Pons (tissue), 1 donor: Measurements from ENCODE around the gene COG2.
"Not testable (repeated sequence)": the region's sequence is repeated elsewhere in the genome, so short reads cannot be mapped to it uniquely, and the experiment has no call there.

Source experiments
- DNase-seq: peaks from one replicate; pipeline ENCODE4 v3.0.0-alpha.2; 2016; ENCODE audit warnings: low spot score

Gene COG2

DNA sequence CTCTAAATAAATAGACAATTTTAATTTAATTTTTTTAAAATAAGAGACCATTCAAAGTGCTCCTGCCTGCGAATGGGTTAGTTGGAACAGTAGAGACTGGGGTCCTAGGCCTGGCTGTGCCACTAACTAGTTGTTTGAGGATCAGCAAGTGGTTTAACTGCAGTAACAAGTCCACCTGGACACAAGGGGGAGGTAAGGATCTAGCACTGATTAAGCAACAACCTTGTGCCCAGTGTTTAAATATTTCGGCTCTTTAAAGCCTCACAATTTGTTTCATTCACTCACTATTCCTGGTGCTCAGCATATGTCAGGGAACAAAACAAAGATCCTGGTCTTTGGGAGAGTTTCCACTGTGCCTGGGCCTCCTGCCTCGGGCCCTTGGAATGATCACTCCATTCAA, 73.2 kb downstream of the COG2 start:
- no peak for DNase-seq

DNA sequence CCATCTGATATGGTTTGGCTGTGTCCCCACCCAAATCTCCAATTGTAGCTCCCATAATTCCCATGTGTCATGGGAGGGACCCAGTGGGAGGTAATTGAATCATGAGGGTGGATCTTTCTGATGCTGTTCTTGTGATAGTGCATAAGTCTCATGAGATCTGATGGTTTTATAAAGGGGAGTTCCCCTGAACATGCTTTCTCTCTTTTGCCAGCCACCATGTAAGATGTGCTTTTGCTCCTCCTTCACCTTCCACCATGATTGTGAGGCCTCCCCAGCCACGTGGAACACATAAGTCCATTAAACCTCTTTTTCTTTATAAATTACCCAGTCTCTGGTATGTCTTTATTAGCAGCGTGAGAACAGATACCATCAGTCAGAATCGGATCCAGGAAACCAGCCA, 74.2 kb downstream of the COG2 start:
- DNase-seq, result not testable (repeated sequence)

DNA sequence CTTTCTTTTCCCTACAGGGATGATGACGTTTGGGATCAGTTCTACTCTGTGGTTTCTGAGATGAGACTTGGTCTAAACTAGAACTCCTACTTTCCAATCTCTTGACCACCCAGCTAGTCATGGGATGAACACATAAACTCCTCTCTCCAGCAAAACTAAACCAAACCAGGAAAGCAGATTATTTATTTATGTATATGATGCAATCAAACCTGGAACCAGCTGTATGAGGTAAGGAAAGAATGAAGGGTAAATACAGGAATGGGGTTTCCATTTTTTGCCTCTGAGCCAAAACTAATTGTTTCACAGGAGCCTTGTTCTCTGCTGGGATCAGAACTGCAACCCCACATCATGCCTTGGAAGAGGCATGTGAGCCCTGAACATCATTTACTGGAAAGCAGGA, 75.0 kb downstream of the COG2 start:
- DNase-seq, result no peak

DNA sequence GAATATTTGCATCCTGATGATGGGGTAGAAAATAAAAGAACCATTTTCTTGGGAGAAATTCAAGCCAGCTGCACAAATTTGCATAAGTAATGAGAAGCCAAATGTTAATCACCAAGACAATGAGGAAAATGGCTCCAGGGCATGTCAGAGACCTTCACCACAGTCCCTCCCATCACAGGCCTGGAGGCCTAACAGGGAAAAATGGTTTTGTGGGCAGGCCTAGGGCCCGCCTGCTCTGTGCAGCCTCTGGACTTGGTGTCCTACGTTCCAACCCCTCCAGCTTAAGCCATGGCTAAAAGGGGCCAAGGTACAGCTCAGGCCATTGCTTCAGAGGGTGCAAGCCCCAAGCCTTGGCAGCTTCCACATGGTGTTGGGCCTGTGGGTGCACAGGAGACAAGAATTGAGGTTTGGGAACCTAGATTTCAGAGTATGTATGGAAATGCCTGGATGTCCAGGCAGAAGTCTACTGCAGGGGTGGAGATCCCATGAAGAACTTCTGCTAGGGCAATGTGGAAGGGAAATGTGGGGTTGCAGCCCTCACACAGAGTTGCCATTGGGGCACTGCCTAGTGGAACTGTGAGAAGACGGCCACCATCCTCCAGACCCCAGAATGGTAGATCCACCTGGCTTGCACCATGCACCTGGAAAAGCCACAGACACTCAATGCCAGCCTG, 79.7 kb downstream of the COG2 start:
- DNase-seq, result not testable (repeated sequence)

DNA sequence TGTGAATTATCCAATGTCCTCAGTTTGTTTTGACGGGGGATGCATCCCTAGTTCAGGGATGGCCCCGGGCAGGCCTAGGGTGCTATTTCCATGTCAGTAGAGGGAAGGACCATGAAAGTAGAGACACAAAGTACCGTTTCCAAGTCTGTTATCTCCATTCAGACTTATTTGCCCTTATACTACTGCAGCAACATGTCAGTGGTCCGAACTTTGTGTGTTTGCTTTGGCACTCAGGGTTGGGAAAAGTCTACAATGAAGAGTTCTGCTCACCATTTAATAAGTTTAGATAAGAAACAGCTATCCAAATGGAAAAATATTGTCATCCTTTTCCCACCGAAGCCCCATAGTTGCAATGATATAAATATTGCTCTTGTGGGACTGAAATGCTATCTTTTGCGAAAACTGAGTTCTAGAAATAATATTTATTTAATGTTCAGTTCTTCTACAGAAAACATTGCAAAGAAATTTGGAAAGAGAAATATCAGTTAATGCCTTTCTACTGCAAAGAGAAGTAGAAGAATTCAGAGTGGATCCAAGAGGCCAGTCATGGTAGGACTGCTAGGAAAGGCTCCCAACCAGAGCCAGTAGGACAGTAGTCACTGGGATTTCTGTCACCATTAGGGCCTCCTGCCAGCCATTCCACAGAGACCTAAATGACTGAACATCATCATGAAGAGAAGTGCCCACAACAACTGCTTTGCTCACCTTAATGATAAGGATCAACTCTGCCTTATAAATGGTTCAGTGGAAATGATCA, 83.2 kb downstream of the COG2 start:
- no peak for DNase-seq

DNA sequence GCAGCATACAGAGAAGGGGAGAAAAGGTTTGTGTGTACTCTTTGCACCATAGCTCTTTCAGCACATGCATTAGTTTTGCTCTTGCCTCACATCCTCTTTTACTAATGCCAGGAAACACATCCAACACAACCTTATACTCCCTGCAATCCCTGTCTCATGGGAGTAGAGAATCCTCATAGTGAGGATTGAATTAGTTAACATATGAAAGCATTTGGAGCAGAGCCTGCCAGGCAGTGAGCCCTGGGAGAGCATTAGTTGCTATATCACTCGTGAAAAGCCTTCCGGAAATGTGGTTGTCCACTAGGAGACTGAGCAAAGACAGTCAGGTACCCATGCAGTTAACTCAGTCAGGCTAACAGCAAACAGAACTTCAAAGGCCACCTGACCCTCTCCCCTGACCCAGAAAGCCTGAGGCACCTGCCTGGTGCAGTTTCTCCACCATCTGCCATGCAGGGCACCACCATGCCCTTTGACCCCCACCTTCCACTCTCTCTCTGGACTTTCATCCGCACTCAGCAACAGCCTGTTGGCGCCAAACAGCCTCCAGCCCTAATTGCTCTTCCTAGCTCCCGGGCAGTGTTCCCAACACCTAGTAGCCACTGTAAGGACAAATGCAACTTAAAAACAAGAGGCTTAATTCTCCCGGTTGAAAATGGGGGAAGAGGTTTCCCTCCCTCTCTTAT, 86.6 kb downstream of the COG2 start:
- peak; percentile 40 for DNase-seq

DNA sequence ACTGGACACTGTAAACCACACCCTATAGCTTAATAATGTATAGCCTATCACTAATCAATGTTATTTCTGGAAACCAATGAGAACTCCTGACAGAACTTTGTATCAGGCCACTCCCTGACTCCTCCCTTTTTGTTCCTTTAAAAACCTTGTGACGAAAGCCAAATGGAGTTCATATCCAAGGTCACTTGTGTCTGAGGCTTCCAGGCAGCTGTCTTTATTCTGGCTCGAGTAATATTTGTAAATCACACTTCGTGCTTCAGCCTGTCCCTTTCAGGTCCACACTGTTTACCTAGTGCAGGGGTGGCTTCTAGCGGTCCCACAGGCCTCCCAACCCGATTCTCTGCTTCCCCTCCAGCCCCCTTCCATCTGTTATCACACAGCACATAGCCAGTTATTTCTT, 88.7 kb downstream of the COG2 start:
- DNase-seq, result no peak

DNA sequence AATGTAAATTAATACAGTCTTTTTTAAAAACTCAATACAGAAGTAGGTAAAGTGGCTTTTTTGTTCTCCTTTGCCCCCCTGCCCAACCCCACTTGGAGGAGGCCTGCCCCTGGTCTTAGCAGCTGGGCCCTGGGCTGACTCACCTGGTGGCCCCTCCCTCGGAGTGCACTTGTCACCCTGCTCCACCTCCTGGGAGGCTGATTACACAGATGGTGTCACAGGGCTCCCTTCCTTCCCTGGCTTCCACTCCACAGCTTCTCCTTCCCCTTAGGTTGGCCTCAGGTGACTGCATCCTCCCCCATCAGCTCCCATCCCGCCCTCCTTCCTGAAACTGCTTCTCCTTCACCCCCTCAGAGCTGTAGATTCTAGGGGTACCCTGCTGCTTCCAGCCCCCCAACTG, 93.2 kb downstream of the COG2 start:
- DNase-seq, result no peak

DNA sequence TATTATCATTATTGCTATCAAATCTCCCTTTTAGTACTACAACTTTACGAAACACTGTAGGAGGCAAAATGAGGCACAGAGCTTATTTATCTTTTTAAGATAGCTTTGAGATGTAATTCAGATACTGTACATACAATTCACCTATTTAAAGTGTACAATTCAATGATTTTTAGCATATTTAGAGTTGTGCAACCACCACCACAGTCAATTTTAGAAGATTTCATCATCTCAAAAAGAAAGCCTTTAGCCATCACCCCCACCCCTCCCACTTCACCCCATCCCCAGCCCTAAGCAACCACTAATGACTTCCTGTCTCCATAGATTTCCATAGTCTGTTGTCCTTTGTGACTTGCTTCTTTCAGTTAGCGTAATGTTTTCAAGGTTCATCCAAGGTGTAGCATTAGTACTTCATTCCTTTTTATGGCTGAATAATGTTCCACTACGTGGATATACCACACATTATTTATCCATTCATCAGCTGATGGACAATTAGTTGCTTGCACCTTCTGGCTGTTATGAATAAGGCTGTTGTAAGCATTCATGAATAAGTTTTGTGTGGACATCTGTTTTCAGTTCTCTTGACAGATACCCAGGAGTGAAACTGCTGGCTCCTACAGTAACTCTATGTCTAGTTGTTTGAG, 95.5 kb downstream of the COG2 start:
- no peak for DNase-seq

DNA sequence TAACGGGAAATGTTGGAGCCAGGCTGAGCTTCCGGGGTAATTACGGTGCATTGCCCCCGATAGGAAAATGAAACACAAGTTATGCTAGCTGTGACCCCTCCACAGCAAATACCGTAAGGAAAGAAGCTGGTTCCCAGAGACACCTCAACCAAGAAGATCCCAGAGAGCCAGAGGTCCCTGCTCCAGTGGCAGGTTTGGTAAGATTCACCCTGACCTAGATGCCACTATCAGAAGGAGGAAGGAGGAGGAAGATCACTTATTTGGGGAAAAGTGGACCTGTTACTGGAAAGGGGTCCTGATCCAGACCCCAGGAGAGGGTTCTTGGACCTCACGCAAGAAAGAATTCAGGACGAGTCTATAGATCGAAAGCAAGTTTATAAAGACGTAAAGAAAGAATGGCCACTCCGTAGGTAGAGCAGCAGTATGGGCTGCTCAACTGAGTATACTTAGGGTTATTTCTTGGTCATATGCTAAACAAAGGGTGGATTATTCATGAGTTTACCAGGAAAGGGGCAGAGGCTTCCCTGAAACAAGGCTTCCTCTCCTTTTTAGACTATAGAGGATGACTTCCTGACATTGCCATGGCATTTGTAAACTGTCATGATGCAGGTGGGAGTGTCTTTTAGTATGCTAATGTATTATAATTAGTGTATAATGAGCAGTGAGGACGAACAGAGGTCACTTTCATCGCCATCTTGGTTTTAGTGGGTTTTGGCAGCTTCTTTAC, 97.4 kb downstream of the COG2 start:
- DNase-seq, result no peak
